Activated CD4-positive, alpha-beta T cell treated with anti-CD3 and anti-CD28 coated beads, Interleukin-2, amount 10 ng/mL, durations not matched to agents 7 days and 5 days (primary cell): ENCODE measurements around the gene HOXC9. TPM values are rescaled to one million over a fixed set of nuclear protein-coding genes. Genes with fewer than 3 reads are reported as not detected.
A peak's percentile ranks its signal among the peaks of the same experiment; 100 is the strongest.

Experiments
- CTCF ChIA-PET: fragments of 350-600 bp; sonication (Branson Sonifier 250); formaldehyde crosslinking; loops from one replicate; lab custom pipeline; 2021; ENCODE audit warnings: antibody characterized with exemption; lab: Charles Lee
- POLR2A ChIA-PET: fragments of 350-600 bp; sonication (Branson Sonifier 250); formaldehyde crosslinking; loops from one replicate; lab custom pipeline; 2021; ENCODE audit warnings: antibody characterized with exemption; lab: Charles Lee
- DNase-seq: peaks from one replicate; pipeline ENCODE4 v3.0.0-alpha.2; 2020
- H3K27ac Mint-ChIP-seq: one replicate; pipeline ENCODE4 v1.8.0; 2021; ENCODE audit warnings: mild to moderate bottlenecking, moderate library complexity, mixed read lengths
- H3K27me3 Mint-ChIP-seq: one replicate; pipeline ENCODE4 v1.8.0; 2021; ENCODE audit warnings: mixed read lengths
- H3K36me3 Mint-ChIP-seq: one replicate; pipeline ENCODE4 v1.8.0; 2021; ENCODE audit warnings: low read depth, mixed read lengths
- H3K4me1 Mint-ChIP-seq: one replicate; pipeline ENCODE4 v1.8.0; 2021; ENCODE audit warnings: mixed read lengths
- H3K4me3 Mint-ChIP-seq: one replicate; pipeline ENCODE4 v1.8.0; 2021; ENCODE audit warnings: mild to moderate bottlenecking, moderate library complexity, mixed read lengths
- H3K9me3 Mint-ChIP-seq: one replicate; pipeline ENCODE4 v1.8.0; 2021; ENCODE audit warnings: mixed read lengths
- total RNA-seq, 2 experiments: library from RNA; stranded (reverse); gene quantifications; one replicate each; pipeline ENCODE4 v1.2.3, GENCODE V29; 2021

Gene HOXC9
- total RNA-seq, 2 experiments from 2014 or later = not detected

GRCh38 chr12:53966385-53967133 lies 33.4 kb upstream of the HOXC9 start:
- no peak for DNase-seq
- Mint-ChIP-seq H3K27me3 (peaks cover 97% of the 10 kb centered on the region), H3K36me3 (peaks cover 5% of the 10 kb centered on the region), H3K27ac (peak overlapping the region; percentile 82), H3K9me3 (no peaks in the 10 kb centered on the region), H3K4me1 (peaks cover 17% of the 10 kb centered on the region), H3K4me3 (no peak overlapping the region)
- CTCF ChIA-PET = interaction anchor here (1.4 to 2.2 kb wide), 3 partner anchors 17 to 235 kb away, joined by 3 to 5 read pairs (median 3); no protein-coding TSS in a partner anchor
- POLR2A ChIA-PET = no interaction called here

GRCh38 chr12:53967421-53967925 lies 32.5 kb upstream of the HOXC9 start:
- H3K4me1 Mint-ChIP-seq = peaks cover 17% of the 10 kb centered on the region
- ChIA-PET POLR2A (no interaction called here), CTCF (interaction anchor here (2.2 kb wide), 1 partner anchor 234 kb away, joined by 5 read pairs; no protein-coding TSS in a partner anchor)
- DNase-seq = no peak
- H3K27ac Mint-ChIP-seq = peak overlapping the region; percentile 51
- H3K4me3 Mint-ChIP-seq = no peak overlapping the region
- H3K36me3 Mint-ChIP-seq = peaks cover 5% of the 10 kb centered on the region
- H3K27me3 Mint-ChIP-seq = peaks cover 98% of the 10 kb centered on the region
- H3K9me3 Mint-ChIP-seq = no peaks in the 10 kb centered on the region

DNA sequence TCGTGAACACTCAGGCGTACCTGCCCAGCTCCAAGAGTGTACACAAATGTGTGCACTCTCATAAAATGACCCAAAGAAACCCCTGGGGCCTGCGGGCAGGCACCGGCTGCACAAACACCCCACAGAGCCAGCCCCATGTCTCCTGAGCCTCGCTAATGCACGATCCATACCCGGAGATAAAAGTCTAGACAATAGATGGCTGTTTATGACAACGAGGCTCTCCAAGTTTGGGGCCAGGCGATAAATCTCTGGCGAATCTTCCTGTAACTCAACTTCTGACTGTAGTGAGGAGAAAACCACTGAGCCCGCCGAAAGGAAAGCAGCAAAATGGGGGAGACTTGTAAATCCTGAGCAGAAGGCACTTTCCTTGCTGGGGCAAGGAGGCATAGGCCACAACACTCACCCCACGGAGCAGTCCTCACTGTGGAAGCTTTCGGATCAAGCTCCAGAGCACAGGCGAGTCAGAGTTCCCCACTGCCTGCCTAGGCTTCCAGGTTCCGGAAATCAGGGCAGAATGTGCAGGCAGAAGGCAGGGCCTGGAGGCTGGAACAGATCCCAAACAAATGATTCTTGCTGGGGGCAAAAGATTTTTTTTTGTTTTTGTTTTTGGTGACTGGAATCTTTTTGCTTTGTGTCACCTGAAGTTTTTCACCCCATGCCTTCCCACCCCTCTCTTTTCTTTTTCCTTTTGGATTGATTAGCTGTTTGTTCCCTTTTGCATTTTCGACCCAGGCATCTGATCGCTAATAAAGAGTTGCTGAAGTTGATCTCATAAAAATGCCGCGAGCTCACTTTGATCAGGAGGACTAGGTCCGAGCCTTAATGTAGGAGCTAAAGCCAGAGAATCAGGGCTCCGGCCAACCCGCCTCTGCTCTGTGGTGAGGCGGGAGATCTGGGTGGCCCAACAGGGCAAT lies 31.5 kb upstream of the HOXC9 start:
- Mint-ChIP-seq H3K4me1 (peaks cover 22% of the 10 kb centered on the region), H3K4me3 (no peak overlapping the region), H3K9me3 (no peaks in the 10 kb centered on the region), H3K36me3 (peaks cover 10% of the 10 kb centered on the region), H3K27ac (no peak overlapping the region), H3K27me3 (peaks cover 98% of the 10 kb centered on the region)
- CTCF ChIA-PET = interaction anchor here (0.7 to 2.2 kb wide), 5 partner anchors 9 to 233 kb away, joined by 3 to 5 read pairs (median 3); partner anchors contain the start of genes HOXC12 and HOXC5
- DNase-seq = no peak
- POLR2A ChIA-PET = no interaction called here

DNA sequence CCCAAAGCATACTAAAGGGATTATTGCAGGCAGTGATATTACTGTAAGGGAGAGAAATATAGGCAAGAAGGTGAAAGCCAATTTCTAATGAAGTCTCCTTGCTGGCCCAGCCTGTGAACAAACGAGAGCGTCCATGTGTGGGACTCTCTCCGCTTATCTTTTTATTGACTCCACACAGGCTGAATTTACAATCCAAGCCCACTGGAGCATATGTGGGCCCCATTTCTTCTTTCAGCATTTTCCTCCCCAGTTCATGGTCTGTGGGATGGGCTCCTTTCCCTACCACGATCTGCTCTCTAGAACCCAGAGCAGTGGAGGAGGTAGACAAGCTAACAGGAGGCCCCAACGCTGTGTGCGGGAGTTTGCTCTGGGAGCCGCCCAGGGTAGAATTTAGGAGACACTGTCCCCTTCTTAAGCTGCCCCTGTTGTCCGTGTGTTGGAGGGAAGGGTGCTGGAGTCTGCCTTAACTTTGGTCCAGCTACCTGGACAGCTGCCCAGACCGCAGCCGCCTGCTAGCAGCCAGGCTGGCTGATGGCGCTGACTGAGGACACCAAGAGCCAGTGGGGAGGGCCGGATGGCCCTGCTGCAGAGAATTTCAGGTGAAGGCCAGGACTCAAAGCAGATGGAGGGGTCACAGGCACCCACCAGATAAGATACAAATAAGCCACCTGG lies 30.2 kb upstream of the HOXC9 start:
- Mint-ChIP-seq H3K36me3 (peaks cover 10% of the 10 kb centered on the region), H3K4me3 (no peak overlapping the region), H3K4me1 (peaks cover 16% of the 10 kb centered on the region), H3K27ac (no peak overlapping the region), H3K9me3 (no peaks in the 10 kb centered on the region), H3K27me3 (peaks cover 95% of the 10 kb centered on the region)
- POLR2A ChIA-PET = no interaction called here
- no peak for DNase-seq
- CTCF ChIA-PET = interaction anchor here (0.9 to 1.2 kb wide), 2 partner anchors 15 to 24 kb away, joined by 3 read pairs; partner anchors contain the start of gene HOXC10

DNA sequence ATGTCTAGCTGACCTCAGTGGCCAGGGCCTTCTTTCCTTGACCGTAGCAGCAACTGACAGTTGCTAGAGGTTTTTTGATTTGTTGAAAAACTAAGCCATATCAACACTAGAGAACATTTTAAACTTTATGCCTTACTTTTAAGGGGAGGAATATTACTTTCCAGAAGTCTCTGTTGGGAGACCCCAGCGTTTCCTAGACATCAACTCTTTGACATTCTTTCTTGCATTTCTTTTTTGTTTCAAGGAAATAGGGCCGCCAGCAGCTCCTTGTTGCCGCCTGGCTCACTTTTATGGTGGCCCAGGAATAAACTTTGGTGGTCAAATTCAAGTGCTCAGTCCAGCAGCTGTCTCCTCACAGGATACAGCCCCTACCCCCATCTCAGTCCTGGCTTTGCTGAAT lies 29.5 kb upstream of the HOXC9 start:
- Mint-ChIP-seq H3K4me3 (no peak overlapping the region), H3K27ac (no peak overlapping the region), H3K36me3 (peaks cover 8% of the 10 kb centered on the region), H3K27me3 (peaks cover 92% of the 10 kb centered on the region), H3K9me3 (no peaks in the 10 kb centered on the region), H3K4me1 (peaks cover 16% of the 10 kb centered on the region)
- ChIA-PET CTCF (interaction anchor here (0.9 kb wide), 2 partner anchors 15 to 57 kb away, joined by 3 read pairs; partner anchors contain the start of gene HOXC10), POLR2A (no interaction called here)
- no peak for DNase-seq

DNA sequence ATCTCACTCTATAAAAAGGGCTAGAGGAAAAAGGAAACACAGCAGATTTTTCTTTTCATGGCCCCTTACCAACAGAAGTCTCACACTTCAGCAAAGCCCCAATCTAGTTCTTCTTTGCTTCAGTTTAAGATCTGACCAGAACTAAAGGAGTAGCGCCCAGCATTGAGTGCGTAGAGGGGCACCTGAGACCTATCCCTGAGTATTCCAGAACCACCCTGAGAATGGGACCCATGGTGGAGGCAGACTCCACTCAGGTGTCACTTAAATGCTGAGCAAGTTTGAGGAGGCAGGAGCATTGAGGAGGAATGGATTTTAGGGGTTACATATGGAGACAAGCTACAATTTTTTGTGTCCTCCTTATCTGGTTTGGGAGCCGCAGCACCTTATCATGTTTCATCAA lies 28.8 kb upstream of the HOXC9 start:
- no peak overlapping the region for H3K27ac Mint-ChIP-seq
- ChIA-PET CTCF (interaction anchor here (0.9 to 1.5 kb wide), 2 partner anchors 26 to 56 kb away, joined by 3 read pairs; no protein-coding TSS in a partner anchor), POLR2A (no interaction called here)
- no peak overlapping the region for H3K4me3 Mint-ChIP-seq
- H3K27me3 Mint-ChIP-seq = peaks cover 91% of the 10 kb centered on the region
- peaks cover 10% of the 10 kb centered on the region for H3K36me3 Mint-ChIP-seq
- no peaks in the 10 kb centered on the region for H3K9me3 Mint-ChIP-seq
- peaks cover 18% of the 10 kb centered on the region for H3K4me1 Mint-ChIP-seq
- no peak for DNase-seq

DNA sequence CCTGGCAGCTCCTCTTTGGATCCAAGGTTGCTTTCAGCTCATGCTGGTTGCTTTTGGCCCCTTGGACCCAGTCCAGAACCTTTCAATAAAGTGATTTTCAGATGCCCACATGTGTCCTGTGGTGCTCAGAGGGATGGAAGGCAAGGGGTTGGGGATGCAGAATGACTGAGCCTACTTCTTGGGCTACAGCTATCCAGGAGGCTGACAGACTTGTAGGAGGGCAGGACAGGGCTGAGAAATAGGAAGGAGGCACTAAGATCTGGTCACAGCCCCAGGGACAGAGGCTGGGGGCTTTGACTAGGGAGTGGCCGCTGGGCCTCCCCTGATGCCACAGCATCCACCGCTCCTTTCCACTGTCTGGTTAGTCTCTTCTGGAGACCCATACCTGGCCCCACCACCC lies 28.3 kb upstream of the HOXC9 start:
- no peak for DNase-seq
- Mint-ChIP-seq H3K27me3 (peaks cover 91% of the 10 kb centered on the region), H3K9me3 (no peaks in the 10 kb centered on the region), H3K4me1 (peaks cover 13% of the 10 kb centered on the region), H3K36me3 (peaks cover 7% of the 10 kb centered on the region), H3K4me3 (no peak overlapping the region), H3K27ac (no peak overlapping the region)
- CTCF ChIA-PET = interaction anchor here (1.1 to 1.5 kb wide), 2 partner anchors 12 to 27 kb away, joined by 3 read pairs; no protein-coding TSS in a partner anchor
- POLR2A ChIA-PET = no interaction called here

DNA sequence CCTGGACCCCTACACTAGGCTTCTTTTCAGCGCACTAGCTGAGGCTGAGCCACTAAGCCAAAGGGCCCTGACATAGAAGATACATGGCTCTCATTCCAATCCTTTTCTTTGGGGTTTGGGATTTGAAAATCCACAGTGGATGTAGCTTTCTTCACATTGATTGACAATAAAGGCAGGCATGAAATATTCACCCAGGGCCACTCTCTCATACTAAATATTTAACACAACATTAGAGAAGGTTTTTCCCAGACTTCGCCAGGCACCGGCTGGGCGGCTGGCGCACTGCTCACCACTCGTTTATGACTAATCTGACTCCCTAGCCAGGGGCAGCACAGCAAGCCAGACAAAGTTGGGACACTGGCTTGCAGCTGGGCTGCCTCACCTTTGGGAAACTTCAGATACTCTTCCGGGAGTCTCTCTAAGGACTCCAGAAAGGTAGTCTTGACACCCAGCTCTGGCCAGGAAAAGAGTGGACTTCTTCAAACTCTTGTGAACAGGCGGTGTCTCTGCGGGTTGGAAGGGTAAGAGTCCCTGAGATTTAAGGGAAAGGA lies 27.7 kb upstream of the HOXC9 start:
- DNase-seq = no peak
- Mint-ChIP-seq H3K27me3 (peaks cover 91% of the 10 kb centered on the region), H3K4me1 (peaks cover 13% of the 10 kb centered on the region), H3K4me3 (no peak overlapping the region), H3K27ac (no peak overlapping the region), H3K9me3 (no peaks in the 10 kb centered on the region), H3K36me3 (peaks cover 7% of the 10 kb centered on the region)
- CTCF ChIA-PET = interaction anchor here (1.1 to 1.5 kb wide), 2 partner anchors 13 to 27 kb away, joined by 3 read pairs; no protein-coding TSS in a partner anchor
- POLR2A ChIA-PET = no interaction called here

- no peak for DNase-seq
- H3K36me3 Mint-ChIP-seq = peaks cover 7% of the 10 kb centered on the region
- peak within 1 kb of the TSS; percentile 43 for H3K4me3 Mint-ChIP-seq
- H3K9me3 Mint-ChIP-seq = no peaks in the 10 kb centered on the region
- H3K27me3 Mint-ChIP-seq = peaks cover 91% of the 10 kb centered on the region
- H3K27ac Mint-ChIP-seq = peak within 1 kb of the TSS; percentile 55
- peaks cover 13% of the 10 kb centered on the region for H3K4me1 Mint-ChIP-seq
- CTCF ChIA-PET = interaction anchor here (1.1 kb wide), 1 partner anchor 13 kb away, joined by 3 read pairs; no protein-coding TSS in a partner anchor
- POLR2A ChIA-PET = no interaction called here
Measured at GRCh38 chr12:53972722-53973235, 27.2 kb upstream of the HOXC9 start, which contains the start of gene HOXC11. Gene HOXC11, plus strand, starts transcription at chr12:53973126. Its CDS starts 116 bp downstream, at chr12:53973242.

GRCh38 chr12:53973236-53974042 lies 26.5 kb upstream of the HOXC9 start:
- DNase-seq = no peak
- H3K4me3 Mint-ChIP-seq = peak overlapping the region; percentile 43
- peak overlapping the region; percentile 55 for H3K27ac Mint-ChIP-seq
- CTCF ChIA-PET = no interaction called here
- H3K27me3 Mint-ChIP-seq = peaks cover 91% of the 10 kb centered on the region
- POLR2A ChIA-PET = no interaction called here
- H3K36me3 Mint-ChIP-seq = peaks cover 7% of the 10 kb centered on the region
- no peaks in the 10 kb centered on the region for H3K9me3 Mint-ChIP-seq
- peaks cover 13% of the 10 kb centered on the region for H3K4me1 Mint-ChIP-seq
